ENCODE results near the gene MRFAP1L1.

DNA sequence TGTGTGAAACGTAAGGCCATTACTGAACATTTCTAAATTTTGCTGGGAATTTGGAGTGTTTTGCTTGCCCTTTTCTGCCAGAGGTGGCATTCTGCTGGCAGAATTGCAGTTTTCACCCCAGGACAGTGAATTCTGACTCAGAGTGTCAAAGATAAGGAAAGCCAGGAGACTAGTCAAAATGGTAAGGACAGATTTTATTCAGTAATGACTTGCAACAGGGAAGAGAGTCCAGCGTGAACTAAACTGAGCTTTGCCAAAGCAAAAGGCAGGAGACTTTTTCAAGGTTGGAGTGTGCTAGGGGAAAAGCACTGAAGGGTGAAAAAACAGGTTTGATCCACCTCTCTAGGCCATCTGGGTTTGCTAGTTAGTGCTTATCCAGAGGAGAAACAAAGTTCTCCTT, 49.8 kb downstream of the MRFAP1L1 start:
- TF ChIP-seq HOXA7 (CRISPR knock-in tag; IDR thresholded peaks at IDR 0.05; ENCODE audit: borderline replicate concordance) (no peak), ZBTB21 (tag by site-specific recombination; IDR thresholded peaks at IDR 0.05) (no peak), ZNF792 (tag by site-specific recombination; IDR thresholded peaks at IDR 0.05) (no peak), YY1 (tag by site-specific recombination; IDR thresholded peaks at IDR 0.05) (no peak)
- TF ChIP-seq, protein P1, sequence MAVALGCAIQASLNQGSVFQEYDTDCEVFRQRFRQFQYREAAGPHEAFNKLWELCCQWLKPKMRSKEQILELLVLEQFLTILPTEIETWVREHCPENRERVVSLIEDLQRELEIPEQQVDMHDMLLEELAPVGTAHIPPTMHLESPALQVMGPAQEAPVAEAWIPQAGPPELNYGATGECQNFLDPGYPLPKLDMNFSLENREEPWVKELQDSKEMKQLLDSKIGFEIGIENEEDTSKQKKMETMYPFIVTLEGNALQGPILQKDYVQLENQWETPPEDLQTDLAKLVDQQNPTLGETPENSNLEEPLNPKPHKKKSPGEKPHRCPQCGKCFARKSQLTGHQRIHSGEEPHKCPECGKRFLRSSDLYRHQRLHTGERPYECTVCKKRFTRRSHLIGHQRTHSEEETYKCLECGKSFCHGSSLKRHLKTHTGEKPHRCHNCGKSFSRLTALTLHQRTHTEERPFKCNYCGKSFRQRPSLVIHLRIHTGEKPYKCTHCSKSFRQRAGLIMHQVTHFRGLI (tag by site-specific recombination; IDR thresholded peaks at IDR 0.05) = no peak
- TF ChIP-seq, protein P2, sequence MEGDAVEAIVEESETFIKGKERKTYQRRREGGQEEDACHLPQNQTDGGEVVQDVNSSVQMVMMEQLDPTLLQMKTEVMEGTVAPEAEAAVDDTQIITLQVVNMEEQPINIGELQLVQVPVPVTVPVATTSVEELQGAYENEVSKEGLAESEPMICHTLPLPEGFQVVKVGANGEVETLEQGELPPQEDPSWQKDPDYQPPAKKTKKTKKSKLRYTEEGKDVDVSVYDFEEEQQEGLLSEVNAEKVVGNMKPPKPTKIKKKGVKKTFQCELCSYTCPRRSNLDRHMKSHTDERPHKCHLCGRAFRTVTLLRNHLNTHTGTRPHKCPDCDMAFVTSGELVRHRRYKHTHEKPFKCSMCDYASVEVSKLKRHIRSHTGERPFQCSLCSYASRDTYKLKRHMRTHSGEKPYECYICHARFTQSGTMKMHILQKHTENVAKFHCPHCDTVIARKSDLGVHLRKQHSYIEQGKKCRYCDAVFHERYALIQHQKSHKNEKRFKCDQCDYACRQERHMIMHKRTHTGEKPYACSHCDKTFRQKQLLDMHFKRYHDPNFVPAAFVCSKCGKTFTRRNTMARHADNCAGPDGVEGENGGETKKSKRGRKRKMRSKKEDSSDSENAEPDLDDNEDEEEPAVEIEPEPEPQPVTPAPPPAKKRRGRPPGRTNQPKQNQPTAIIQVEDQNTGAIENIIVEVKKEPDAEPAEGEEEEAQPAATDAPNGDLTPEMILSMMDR (tag by site-specific recombination; IDR thresholded peaks at IDR 0.05) = no peak

Data from HEK293 (cell line).